Articular chondrocyte of knee joint (primary cell): ENCODE data around the gene MEI4. TPM values are rescaled to one million over a fixed set of nuclear protein-coding genes. Genes with fewer than 3 reads are reported as not detected.

Experiments
- total RNA-seq: library from RNA; depleted of rRNA; stranded (reverse); fragments of >200 nt; gene quantifications from 2 replicates; pipeline ENCODE4 v1.2.3, GENCODE V29; 2012

The MEI4 gene, protein sequence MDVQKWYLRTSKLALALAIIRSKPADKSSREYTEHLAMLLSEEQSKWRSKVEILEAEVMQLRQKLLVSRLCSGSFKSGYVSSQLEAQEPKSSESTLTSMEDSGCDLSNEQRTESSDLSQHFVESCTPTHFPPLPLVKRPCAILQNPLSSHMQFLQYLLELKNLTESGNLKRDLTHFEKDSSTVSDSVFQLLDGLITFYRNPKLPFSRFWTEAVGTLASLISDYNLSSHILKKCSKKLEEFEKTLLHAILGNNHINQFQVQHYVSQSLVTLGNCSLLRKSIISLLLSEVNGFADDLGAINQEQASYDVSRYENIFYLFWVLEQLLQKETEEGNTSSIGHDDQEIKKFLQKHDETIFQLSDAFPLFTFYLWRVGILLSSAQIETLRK
- under 0.01 TPM in 2 replicates for total RNA-seq

DNA sequence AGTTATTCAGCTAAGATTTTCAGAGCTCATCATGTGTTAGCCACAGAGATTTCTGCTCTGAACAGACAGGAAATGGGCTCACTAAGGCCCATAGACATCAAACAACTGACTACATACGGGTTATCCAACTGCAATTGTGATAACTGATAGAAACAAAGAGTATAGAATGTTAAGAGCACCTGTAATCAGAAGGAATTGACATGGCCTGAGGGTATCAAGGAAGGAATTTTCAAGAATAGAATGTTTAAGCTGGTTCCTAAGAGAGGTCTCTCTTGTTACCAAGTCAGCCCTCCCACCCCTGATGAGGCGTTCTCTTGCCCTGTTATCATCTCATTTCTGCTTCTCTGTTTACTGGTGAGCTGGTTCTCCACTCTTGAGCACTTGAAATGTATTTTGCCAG lies at the start of gene MEI4:
Gene MEI4, plus strand, starts transcription at position 301 of the 400 bp plus-strand sequence. CDS start 37,633 bp downstream, outside the sequence.

Other genes starting within 250 kb of the MEI4 start
- 0.22 TPM in 1 of 2 replicates, not detected in the other for gene HTR1B, start 189.5 kb upstream of the MEI4 start, total RNA-seq